ENCODE results near the gene TRIP4.

DNA sequence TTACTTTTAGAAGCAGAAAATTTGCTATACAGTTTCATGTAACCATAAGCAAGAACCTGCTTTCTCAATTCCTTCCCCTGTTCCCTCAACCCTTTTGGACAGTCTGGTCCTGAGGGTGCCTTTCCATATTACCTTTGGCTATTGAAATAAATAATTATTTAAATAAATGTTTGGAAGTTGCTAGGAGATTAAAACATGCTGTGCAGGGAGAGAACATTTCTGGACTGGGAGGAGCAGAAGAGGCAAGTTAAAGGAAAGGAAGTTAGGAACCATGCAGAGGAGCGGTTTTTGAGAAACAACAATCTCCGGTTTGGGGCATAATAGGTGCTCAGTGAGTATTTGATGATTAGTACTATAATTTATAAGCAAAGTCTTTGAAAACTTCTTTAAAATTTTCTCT, 114.5 kb downstream of the TRIP4 start:
- TF ChIP-seq, protein P1, sequence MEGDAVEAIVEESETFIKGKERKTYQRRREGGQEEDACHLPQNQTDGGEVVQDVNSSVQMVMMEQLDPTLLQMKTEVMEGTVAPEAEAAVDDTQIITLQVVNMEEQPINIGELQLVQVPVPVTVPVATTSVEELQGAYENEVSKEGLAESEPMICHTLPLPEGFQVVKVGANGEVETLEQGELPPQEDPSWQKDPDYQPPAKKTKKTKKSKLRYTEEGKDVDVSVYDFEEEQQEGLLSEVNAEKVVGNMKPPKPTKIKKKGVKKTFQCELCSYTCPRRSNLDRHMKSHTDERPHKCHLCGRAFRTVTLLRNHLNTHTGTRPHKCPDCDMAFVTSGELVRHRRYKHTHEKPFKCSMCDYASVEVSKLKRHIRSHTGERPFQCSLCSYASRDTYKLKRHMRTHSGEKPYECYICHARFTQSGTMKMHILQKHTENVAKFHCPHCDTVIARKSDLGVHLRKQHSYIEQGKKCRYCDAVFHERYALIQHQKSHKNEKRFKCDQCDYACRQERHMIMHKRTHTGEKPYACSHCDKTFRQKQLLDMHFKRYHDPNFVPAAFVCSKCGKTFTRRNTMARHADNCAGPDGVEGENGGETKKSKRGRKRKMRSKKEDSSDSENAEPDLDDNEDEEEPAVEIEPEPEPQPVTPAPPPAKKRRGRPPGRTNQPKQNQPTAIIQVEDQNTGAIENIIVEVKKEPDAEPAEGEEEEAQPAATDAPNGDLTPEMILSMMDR (IDR thresholded peaks at IDR 0.05) = no peak
- no peak for TF ChIP-seq POLR2A (IDR thresholded peaks at IDR 0.05)

Data from body of pancreas (tissue), 4 donors.